ENCODE measurements around the gene VKORC1.
"Not testable (repeated sequence)": the region's sequence is repeated elsewhere in the genome, so short reads cannot be mapped to it uniquely, and the experiment has no call there.

The VKORC1 gene

DNA sequence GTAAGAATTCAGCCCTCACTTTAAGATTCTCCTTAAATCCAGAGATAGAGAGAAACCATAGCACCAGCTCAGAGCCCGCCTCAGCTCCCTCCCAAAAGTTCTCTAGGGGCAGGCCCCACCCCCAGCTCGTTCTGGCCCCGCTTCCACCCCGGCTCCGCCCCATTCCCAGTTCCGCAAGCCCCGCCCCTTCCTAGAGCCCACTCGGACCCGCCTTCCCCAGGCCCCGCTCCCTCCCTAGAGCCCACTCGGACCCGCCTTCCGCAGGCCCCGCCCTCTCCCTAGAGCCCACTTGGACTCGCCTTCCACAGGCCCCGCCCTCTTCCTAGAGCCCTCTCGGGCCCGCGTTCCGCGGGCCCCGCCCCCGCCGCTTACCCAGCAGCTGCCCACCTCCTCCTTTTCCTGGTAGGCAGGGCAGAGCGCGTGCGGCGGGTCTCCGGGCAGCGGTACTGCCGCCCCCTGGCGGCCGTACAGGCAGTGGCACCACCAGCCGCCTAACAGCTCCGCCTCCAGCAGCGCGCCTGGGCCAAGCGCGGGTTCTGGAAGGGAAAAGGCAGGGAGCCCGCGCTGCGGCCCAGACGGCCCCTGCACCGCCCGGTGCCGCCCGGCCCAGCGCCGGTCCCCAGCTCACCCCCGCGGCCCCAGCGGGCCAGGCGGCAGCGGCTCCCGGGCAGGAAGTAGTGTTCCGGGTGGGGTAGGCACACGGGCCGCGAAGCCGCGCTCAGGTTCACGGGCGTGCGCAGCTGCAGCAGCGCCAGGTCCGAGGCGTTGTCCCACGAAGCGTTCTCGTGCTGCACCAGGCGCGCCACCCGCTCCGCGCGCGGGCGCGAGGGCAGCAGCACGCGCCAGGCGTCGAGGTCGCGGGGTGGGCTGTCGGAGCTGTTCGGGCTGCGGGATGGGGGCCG is 47.8 kb upstream of the VKORC1 start:
- Histone ChIP-seq H3K27me3 (ENCODE audit: control insufficient read depth in 1 of 2, insufficient read depth in 1 of 2, low read length in 2 of 2) (peaks cover 18 to 21% of the 10 kb centered on the region in 2 experiments), H3K4me3 (ENCODE audit: insufficient read depth in 1 of 2, low read depth in 1 of 2, low read length in 2 of 2) (peak overlapping the region; percentile 59 to 75), H4K91ac (ENCODE audit: low read length) (peak overlapping the region; percentile 45), H2AFZ (ENCODE audit: low read depth, low read length) (peak overlapping the region; percentile 99), H3K27ac (ENCODE audit: low read length, poor library complexity, severe bottlenecking) (peak overlapping the region; percentile 66), H2BK5ac (ENCODE audit: low read depth, low read length, poor library complexity, severe bottlenecking) (no peak overlapping the region), H4K8ac (ENCODE audit: low read length) (peak overlapping the region; percentile 88), H3K4me1 (ENCODE audit: control insufficient read depth, insufficient read depth, low read depth, low read length) (peaks cover 29% of the 10 kb centered on the region), H3K4me2 (ENCODE audit: low read length, poor library complexity, severe bottlenecking) (peak overlapping the region; percentile 92), H2BK120ac (ENCODE audit: low read depth, low read length) (peak overlapping the region; percentile 87), H3K9ac (ENCODE audit: low read length) (peak overlapping the region; percentile 83), H3K36me3 (ENCODE audit: control insufficient read depth in 1 of 2, insufficient read depth in 2 of 2, low read depth in 1 of 2, low read length in 2 of 2) (no peaks in the 10 kb centered on the region), H3K79me1 (replicated peaks; ENCODE audit: low read length, poor library complexity, severe bottlenecking) (no peaks in the 10 kb centered on the region), H2BK15ac (ENCODE audit: low read depth, poor library complexity, severe bottlenecking) (peak overlapping the region; percentile 92), H3K9me3 (ENCODE audit: control insufficient read depth, low read length) (no peaks in the 10 kb centered on the region), H3K18ac (ENCODE audit: low read depth in 1 of 2, low read length in 2 of 2) (peak overlapping the region; percentile 80 to 94), H3K4ac (ENCODE audit: low read depth in 1 of 2, low read length in 2 of 2) (peak overlapping the region; percentile 64 to 87), H2AK5ac (ENCODE audit: low read length, severe bottlenecking) (no peak overlapping the region), H3K23ac (ENCODE audit: low read length in 2 of 2) (peak overlapping the region in 1 of 2 experiments; percentile 79), H2BK12ac (ENCODE audit: low read length in 2 of 2) (peak overlapping the region in 1 of 2 experiments; percentile 12), H3K14ac (ENCODE audit: low read length in 2 of 2) (peak overlapping the region in 1 of 2 experiments; percentile 83)
- WGBS, result 4% methylated on average over 73 of the region's 89 CpGs
- DNase-seq, result peak; percentile 98

DNA sequence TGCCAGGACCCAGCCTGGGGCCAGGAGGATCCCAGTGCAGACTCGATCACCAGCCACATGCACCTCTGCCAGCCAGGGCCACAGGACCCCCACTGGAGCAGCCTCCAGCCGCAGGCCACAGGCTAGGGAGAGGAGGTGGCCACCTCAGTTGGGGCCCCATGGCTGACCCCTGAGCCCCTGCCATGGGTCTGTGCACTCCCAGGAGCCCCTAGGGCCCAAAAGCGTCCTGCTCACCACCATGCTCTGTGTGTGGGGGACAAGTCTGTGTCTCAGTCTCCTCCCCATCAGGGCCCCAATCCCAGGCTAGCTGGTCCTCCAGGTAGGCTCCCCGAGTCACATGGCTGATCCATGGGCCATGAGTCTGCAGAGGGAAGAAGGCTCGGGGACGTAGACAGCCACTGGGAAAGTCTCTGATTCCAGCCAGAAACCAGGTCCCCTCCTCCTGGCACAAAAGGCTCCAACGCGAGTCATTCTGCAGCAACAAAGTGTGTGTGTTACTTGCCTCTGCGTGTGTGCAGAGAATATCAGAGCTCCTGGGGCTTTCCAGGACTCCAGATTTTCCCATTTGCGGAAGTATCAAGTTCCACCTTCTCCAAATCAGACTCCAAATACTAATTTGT is 47.0 kb upstream of the VKORC1 start:
- Histone ChIP-seq H2BK5ac (ENCODE audit: low read depth, low read length, poor library complexity, severe bottlenecking) (no peak overlapping the region), H3K23ac (ENCODE audit: low read length in 2 of 2) (no peak overlapping the region), H3K4ac (ENCODE audit: low read depth in 1 of 2, low read length in 2 of 2) (peak overlapping the region; percentile 3 to 60), H3K14ac (ENCODE audit: low read length in 2 of 2) (peak overlapping the region in 1 of 2 experiments; percentile 2), H3K4me1 (ENCODE audit: control insufficient read depth, insufficient read depth, low read depth, low read length) (peaks cover 29% of the 10 kb centered on the region), H3K18ac (ENCODE audit: low read depth in 1 of 2, low read length in 2 of 2) (peak overlapping the region; percentile 59 to 80), H3K4me2 (ENCODE audit: low read length, poor library complexity, severe bottlenecking) (peak overlapping the region; percentile 41), H2BK120ac (ENCODE audit: low read depth, low read length) (peak overlapping the region; percentile 9), H3K9ac (ENCODE audit: low read length) (peak overlapping the region; percentile 83), H4K91ac (ENCODE audit: low read length) (peak overlapping the region; percentile 87), H4K8ac (ENCODE audit: low read length) (peak overlapping the region; percentile 87), H3K4me3 (ENCODE audit: insufficient read depth in 1 of 2, low read depth in 1 of 2, low read length in 2 of 2) (peak overlapping the region in 1 of 2 experiments; percentile 75), H3K27me3 (ENCODE audit: control insufficient read depth in 1 of 2, insufficient read depth in 1 of 2, low read length in 2 of 2) (peaks cover 10 to 13% of the 10 kb centered on the region in 2 experiments), H3K9me3 (ENCODE audit: control insufficient read depth, low read length) (no peaks in the 10 kb centered on the region), H2BK12ac (ENCODE audit: low read length in 2 of 2) (peak overlapping the region; percentile 44 to 75), H2AK5ac (ENCODE audit: low read length, severe bottlenecking) (peak overlapping the region; percentile 8), H3K79me1 (replicated peaks; ENCODE audit: low read length, poor library complexity, severe bottlenecking) (no peaks in the 10 kb centered on the region), H2AFZ (ENCODE audit: low read depth, low read length) (peak overlapping the region; percentile 54), H3K36me3 (ENCODE audit: control insufficient read depth in 1 of 2, insufficient read depth in 2 of 2, low read depth in 1 of 2, low read length in 2 of 2) (no peaks in the 10 kb centered on the region), H2BK15ac (ENCODE audit: low read depth, poor library complexity, severe bottlenecking) (peak overlapping the region; percentile 88), H3K27ac (ENCODE audit: low read length, poor library complexity, severe bottlenecking) (peak overlapping the region; percentile 66)
- WGBS, result 49% methylated on average over 10 of the region's 10 CpGs
- peak; percentile 89 for DNase-seq

DNA sequence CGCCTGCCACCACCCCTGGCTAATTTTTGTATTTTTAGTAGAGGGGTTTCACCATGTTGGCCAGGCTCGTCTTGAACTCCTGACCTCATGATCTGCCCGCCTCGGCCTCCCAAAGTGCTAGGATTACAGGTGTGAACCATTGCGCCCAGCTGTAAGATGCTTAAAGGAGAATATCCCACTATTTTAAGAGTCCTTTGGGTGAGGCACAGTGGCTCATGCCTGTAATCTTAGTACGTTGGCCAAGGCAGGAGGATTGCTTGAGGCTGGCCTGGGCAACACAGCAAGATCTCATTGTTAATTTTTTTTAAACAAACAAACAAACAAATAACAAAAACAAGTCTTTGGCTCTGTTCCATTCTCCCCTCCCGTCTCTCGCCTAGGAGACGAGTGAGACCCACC is 46.5 kb upstream of the VKORC1 start:
- H2BK5ac ChIP-seq (ENCODE audit: low read depth, low read length, poor library complexity, severe bottlenecking); DNase-seq; H3K79me1 ChIP-seq (replicated peaks; ENCODE audit: low read length, poor library complexity, severe bottlenecking); H3K9me3 ChIP-seq (ENCODE audit: control insufficient read depth, low read length); H3K36me3 ChIP-seq (ENCODE audit: control insufficient read depth in 1 of 2, insufficient read depth in 2 of 2, low read depth in 1 of 2, low read length in 2 of 2); H2AFZ ChIP-seq (ENCODE audit: low read depth, low read length); H3K27ac ChIP-seq (ENCODE audit: low read length, poor library complexity, severe bottlenecking); H3K18ac ChIP-seq (ENCODE audit: low read depth in 1 of 2, low read length in 2 of 2); H3K27me3 ChIP-seq (ENCODE audit: control insufficient read depth in 1 of 2, insufficient read depth in 1 of 2, low read length in 2 of 2); H4K8ac ChIP-seq (ENCODE audit: low read length); H3K23ac ChIP-seq (ENCODE audit: low read length in 2 of 2); H2BK120ac ChIP-seq (ENCODE audit: low read depth, low read length); H3K4me2 ChIP-seq (ENCODE audit: low read length, poor library complexity, severe bottlenecking); H3K14ac ChIP-seq (ENCODE audit: low read length in 2 of 2): not testable (repeated sequence)
- H3K9ac ChIP-seq (ENCODE audit: low read length), result peak overlapping the region; percentile 83
- H3K4me3 ChIP-seq (ENCODE audit: insufficient read depth in 1 of 2, low read depth in 1 of 2, low read length in 2 of 2), result peak overlapping the region in 1 of 2 experiments; percentile 75
- peak overlapping the region; percentile 87 for H4K91ac ChIP-seq (ENCODE audit: low read length)
- peak overlapping the region; percentile 4 for H2BK15ac ChIP-seq (ENCODE audit: low read depth, poor library complexity, severe bottlenecking)
- peak overlapping the region; percentile 44 to 75 for H2BK12ac ChIP-seq (ENCODE audit: low read length in 2 of 2)
- peak overlapping the region; percentile 8 for H2AK5ac ChIP-seq (ENCODE audit: low read length, severe bottlenecking)
- H3K4me1 ChIP-seq (ENCODE audit: control insufficient read depth, insufficient read depth, low read depth, low read length), result peaks cover 29% of the 10 kb centered on the region
- H3K4ac ChIP-seq (ENCODE audit: low read depth in 1 of 2, low read length in 2 of 2), result peak overlapping the region in 1 of 2 experiments; percentile 3
- 98% methylated on average over 9 of the region's 9 CpGs for WGBS
